ENCODE measurements around the gene TMEM270.

- TF ChIP-seq, protein P1, sequence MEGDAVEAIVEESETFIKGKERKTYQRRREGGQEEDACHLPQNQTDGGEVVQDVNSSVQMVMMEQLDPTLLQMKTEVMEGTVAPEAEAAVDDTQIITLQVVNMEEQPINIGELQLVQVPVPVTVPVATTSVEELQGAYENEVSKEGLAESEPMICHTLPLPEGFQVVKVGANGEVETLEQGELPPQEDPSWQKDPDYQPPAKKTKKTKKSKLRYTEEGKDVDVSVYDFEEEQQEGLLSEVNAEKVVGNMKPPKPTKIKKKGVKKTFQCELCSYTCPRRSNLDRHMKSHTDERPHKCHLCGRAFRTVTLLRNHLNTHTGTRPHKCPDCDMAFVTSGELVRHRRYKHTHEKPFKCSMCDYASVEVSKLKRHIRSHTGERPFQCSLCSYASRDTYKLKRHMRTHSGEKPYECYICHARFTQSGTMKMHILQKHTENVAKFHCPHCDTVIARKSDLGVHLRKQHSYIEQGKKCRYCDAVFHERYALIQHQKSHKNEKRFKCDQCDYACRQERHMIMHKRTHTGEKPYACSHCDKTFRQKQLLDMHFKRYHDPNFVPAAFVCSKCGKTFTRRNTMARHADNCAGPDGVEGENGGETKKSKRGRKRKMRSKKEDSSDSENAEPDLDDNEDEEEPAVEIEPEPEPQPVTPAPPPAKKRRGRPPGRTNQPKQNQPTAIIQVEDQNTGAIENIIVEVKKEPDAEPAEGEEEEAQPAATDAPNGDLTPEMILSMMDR (IDR thresholded peaks at IDR 0.05; ENCODE audit: insufficient read depth, low read length, poor library complexity, severe bottlenecking): no peak
- TF ChIP-seq EZH2phosphoT487 (conservative IDR thresholded peaks at IDR 0.05; ENCODE audit: low read length): no peak
Measured at GRCh38 chr7:73861305-73861704, 346 bp downstream of the TMEM270 start.
